Stimulated activated naive CD8-positive, alpha-beta T cell treated with anti-CD3 and anti-CD28 coated beads, Interleukin-15, amount 100 ng/mL, for 72 hours (primary cell): ENCODE measurements around the gene LCA5L.
"Not testable (repeated sequence)": the region's sequence is repeated elsewhere in the genome, so short reads cannot be mapped to it uniquely, and the experiment has no call there.

Experiments used
- ATAC-seq: fragments of 150-1000 bp; cut with Tn5 transposase; 2 replicates; pipeline ENCODE4 v1.10.0; 2021; ENCODE audit warnings: mild to moderate bottlenecking, moderate library complexity
- DNase-seq, 2 donors: peaks; one replicate each; pipeline ENCODE4 v3.0.0; 2021 to 2022
- H3K27ac Mint-ChIP-seq, 2 donors: one replicate each; pipeline ENCODE4 v1.8.0; 2022; ENCODE audit warnings: mild to moderate bottlenecking in 2 of 2, mixed read lengths in 2 of 2, moderate library complexity in 2 of 2
- H3K27me3 Mint-ChIP-seq: one replicate; pipeline ENCODE4 v1.8.0; 2022; ENCODE audit warnings: mixed read lengths
- H3K4me1 Mint-ChIP-seq: one replicate; pipeline ENCODE4 v1.8.0; 2022; ENCODE audit warnings: mild to moderate bottlenecking, mixed read lengths
- H3K4me3 Mint-ChIP-seq, 2 donors: one replicate each; pipeline ENCODE4 v1.8.0; 2022; ENCODE audit warnings: mild to moderate bottlenecking in 2 of 2, mixed read lengths in 2 of 2, moderate library complexity in 1 of 2
- H3K9me3 Mint-ChIP-seq, 2 donors: one replicate each; pipeline ENCODE4 v1.8.0; 2022; ENCODE audit warnings: mixed read lengths in 2 of 2

Gene LCA5L

GRCh38 chr21:39384674-39385298 lies 60.8 kb downstream of the LCA5L start:
- peaks cover 59% of the 10 kb centered on the region for H3K4me1 Mint-ChIP-seq
- ATAC-seq (no peak), DNase-seq (no peak)
- no peaks in the 10 kb centered on the region for H3K27me3 Mint-ChIP-seq
- H3K27ac Mint-ChIP-seq, result peak overlapping the region; percentile 54 to 86
- no peaks in the 10 kb centered on the region for H3K9me3 Mint-ChIP-seq
- peak overlapping the region in 1 of 2 donors; percentile 69 for H3K4me3 Mint-ChIP-seq

- DNase-seq, H3K9me3 Mint-ChIP-seq, ATAC-seq, H3K27ac Mint-ChIP-seq, H3K27me3 Mint-ChIP-seq: not testable (repeated sequence)
- H3K4me1 Mint-ChIP-seq, result peaks cover 39% of the 10 kb centered on the region
- H3K4me3 Mint-ChIP-seq, result peak overlapping the region; percentile 10 to 39
Measured at GRCh38 chr21:39382096-39382495, 63.5 kb downstream of the LCA5L start.

GRCh38 chr21:39381009-39381408 lies 64.6 kb downstream of the LCA5L start:
- Mint-ChIP-seq H3K27ac (peak overlapping the region in 1 of 2 donors; percentile 96), H3K4me3 (peak overlapping the region; percentile 90 to 96), H3K27me3 (no peaks in the 10 kb centered on the region), H3K4me1 (peaks cover 32% of the 10 kb centered on the region), H3K9me3 (no peaks in the 10 kb centered on the region)
- DNase-seq (no peak), ATAC-seq (no peak)

GRCh38 chr21:39379986-39380891 lies 65.3 kb downstream of the LCA5L start:
- Mint-ChIP-seq H3K9me3 (no peaks in the 10 kb centered on the region), H3K27ac (peak overlapping the region; percentile 95 to 96), H3K27me3 (no peaks in the 10 kb centered on the region), H3K4me1 (peaks cover 24% of the 10 kb centered on the region), H3K4me3 (peak overlapping the region; percentile 90 to 96)
- DNase-seq (peak; percentile 85 to 95), ATAC-seq (peak; percentile 99)

- Mint-ChIP-seq H3K4me1 (peaks cover 16% of the 10 kb centered on the region), H3K27me3 (no peaks in the 10 kb centered on the region), H3K9me3 (no peaks in the 10 kb centered on the region), H3K27ac (no peak overlapping the region), H3K4me3 (no peak overlapping the region)
- ATAC-seq (no peak), DNase-seq (no peak)
Measured at GRCh38 chr21:39377444-39378050, 68.0 kb downstream of the LCA5L start.

GRCh38 chr21:39375446-39375845 lies 70.1 kb downstream of the LCA5L start:
- no peak for DNase-seq
- Mint-ChIP-seq H3K27ac (no peak overlapping the region), H3K27me3 (no peaks in the 10 kb centered on the region), H3K4me1 (peaks cover 2% of the 10 kb centered on the region), H3K9me3 (no peaks in the 10 kb centered on the region), H3K4me3 (no peak overlapping the region)
- no peak for ATAC-seq

GRCh38 chr21:39374046-39374445 lies 71.5 kb downstream of the LCA5L start:
- no peak for DNase-seq
- ATAC-seq, result no peak
- H3K27me3 Mint-ChIP-seq, result no peaks in the 10 kb centered on the region
- H3K4me1 Mint-ChIP-seq, result peaks cover 6% of the 10 kb centered on the region
- no peaks in the 10 kb centered on the region for H3K9me3 Mint-ChIP-seq
- peak overlapping the region in 1 of 2 donors; percentile 57 for H3K27ac Mint-ChIP-seq
- no peak overlapping the region for H3K4me3 Mint-ChIP-seq

GRCh38 chr21:39373634-39374033 lies 71.9 kb downstream of the LCA5L start:
- Mint-ChIP-seq H3K9me3 (no peaks in the 10 kb centered on the region), H3K27ac (no peak overlapping the region), H3K27me3 (no peaks in the 10 kb centered on the region), H3K4me1 (peaks cover 6% of the 10 kb centered on the region), H3K4me3 (no peak overlapping the region)
- DNase-seq, result no peak
- ATAC-seq, result no peak

GRCh38 chr21:39369896-39370288 lies 75.7 kb downstream of the LCA5L start:
- H3K4me1 Mint-ChIP-seq, H3K9me3 Mint-ChIP-seq, H3K4me3 Mint-ChIP-seq, H3K27ac Mint-ChIP-seq, H3K27me3 Mint-ChIP-seq, ATAC-seq, DNase-seq: not testable (repeated sequence)

GRCh38 chr21:39367783-39368182 lies 77.8 kb downstream of the LCA5L start:
- no peak for DNase-seq
- no peak overlapping the region for H3K4me3 Mint-ChIP-seq
- peak overlapping the region in 1 of 2 donors; percentile 48 for H3K27ac Mint-ChIP-seq
- H3K27me3 Mint-ChIP-seq, result no peaks in the 10 kb centered on the region
- peaks cover 6% of the 10 kb centered on the region for H3K4me1 Mint-ChIP-seq
- H3K9me3 Mint-ChIP-seq, result no peaks in the 10 kb centered on the region
- ATAC-seq, result no peak

GRCh38 chr21:39366563-39366962 lies 79.0 kb downstream of the LCA5L start:
- Mint-ChIP-seq H3K4me3 (no peak overlapping the region), H3K4me1 (peaks cover 6% of the 10 kb centered on the region), H3K9me3 (no peaks in the 10 kb centered on the region), H3K27me3 (peaks cover 10% of the 10 kb centered on the region), H3K27ac (no peak overlapping the region)
- ATAC-seq, result no peak
- DNase-seq, result no peak

- no peak for ATAC-seq
- H3K27me3 Mint-ChIP-seq, result peaks cover 18% of the 10 kb centered on the region
- H3K9me3 Mint-ChIP-seq, result no peaks in the 10 kb centered on the region
Measured at GRCh38 chr21:39364949-39365348, 80.6 kb downstream of the LCA5L start.

GRCh38 chr21:39363607-39364555 lies 81.7 kb downstream of the LCA5L start:
- DNase-seq (no peak), ATAC-seq (no peak)
- no peaks in the 10 kb centered on the region for H3K9me3 Mint-ChIP-seq
- H3K27ac Mint-ChIP-seq, result no peak overlapping the region
- no peak overlapping the region for H3K4me3 Mint-ChIP-seq
- peaks cover 18% of the 10 kb centered on the region for H3K27me3 Mint-ChIP-seq
- H3K4me1 Mint-ChIP-seq, result no peaks in the 10 kb centered on the region

More at GRCh38 chr21:39364949-39365348, 80.6 kb downstream of the LCA5L start:
- no peak for DNase-seq
- H3K4me1 Mint-ChIP-seq, result no peaks in the 10 kb centered on the region
- no peak overlapping the region for H3K4me3 Mint-ChIP-seq
- no peak overlapping the region for H3K27ac Mint-ChIP-seq

GRCh38 chr21:39362733-39363132 lies 82.8 kb downstream of the LCA5L start:
- H3K4me3 Mint-ChIP-seq, result no peak overlapping the region
- peaks cover 18% of the 10 kb centered on the region for H3K27me3 Mint-ChIP-seq
- no peaks in the 10 kb centered on the region for H3K4me1 Mint-ChIP-seq
- H3K9me3 Mint-ChIP-seq, result no peaks in the 10 kb centered on the region
- DNase-seq (no peak), ATAC-seq (no peak)
- no peak overlapping the region for H3K27ac Mint-ChIP-seq

GRCh38 chr21:39359382-39359781 lies 86.2 kb downstream of the LCA5L start:
- no peaks in the 10 kb centered on the region for H3K9me3 Mint-ChIP-seq
- DNase-seq (no peak), ATAC-seq (no peak)
- H3K4me1 Mint-ChIP-seq, result no peaks in the 10 kb centered on the region
- H3K4me3 Mint-ChIP-seq, result no peak overlapping the region
- H3K27ac Mint-ChIP-seq, result no peak overlapping the region
- peaks cover 18% of the 10 kb centered on the region for H3K27me3 Mint-ChIP-seq
